HL-60 (cell line): ENCODE results near the gene TMEM144.

Source experiments
- CTCF ChIP-seq: IDR thresholded peaks from one replicate; pipeline ENCODE4 v1.5.1; 2011; ENCODE audit warnings: low read length, control low read depth, inconsistent platforms; ENCODE audit not compliant: insufficient read depth
- GABPA ChIP-seq: IDR thresholded peaks from 2 replicates; pipeline ENCODE4 v1.6.1; 2012; ENCODE audit warnings: low read depth
- POLR2AphosphoS5 ChIP-seq: IDR thresholded peaks from 2 replicates; pipeline ENCODE4 v1.6.1; 2012; ENCODE audit warnings: low read depth
- REST ChIP-seq: IDR thresholded peaks from 2 replicates; pipeline ENCODE4 v1.6.1; 2012; ENCODE audit warnings: low read depth; ENCODE audit not compliant: insufficient replicate concordance
- SPI1 ChIP-seq: IDR thresholded peaks from 2 replicates; pipeline ENCODE4 v1.6.1; 2012; ENCODE audit warnings: low read depth, mild to moderate bottlenecking, borderline replicate concordance

- no peak for TF ChIP-seq REST
- no peak for TF ChIP-seq CTCF
- TF ChIP-seq POLR2AphosphoS5: no peak
- TF ChIP-seq GABPA: no peak
- TF ChIP-seq SPI1: no peak
These were observed 58.3 kb downstream of the TMEM144 start for GRCh38 chr4:158268553-158268952.
